GM18517 (cell line): ENCODE data around the gene MFAP5.
"Not testable (repeated sequence)": the region's sequence is repeated elsewhere in the genome, so short reads cannot be mapped to it uniquely, and the experiment has no call there.

Source experiments
- ATAC-seq: cut with Tn5 transposase; IDR thresholded peaks from one replicate; pipeline ENCODE4 v1.9.1; 2021; ENCODE audit warnings: mild to moderate bottlenecking, moderate library complexity; ENCODE audit not compliant: unreplicated experiment

The MFAP5 gene

DNA sequence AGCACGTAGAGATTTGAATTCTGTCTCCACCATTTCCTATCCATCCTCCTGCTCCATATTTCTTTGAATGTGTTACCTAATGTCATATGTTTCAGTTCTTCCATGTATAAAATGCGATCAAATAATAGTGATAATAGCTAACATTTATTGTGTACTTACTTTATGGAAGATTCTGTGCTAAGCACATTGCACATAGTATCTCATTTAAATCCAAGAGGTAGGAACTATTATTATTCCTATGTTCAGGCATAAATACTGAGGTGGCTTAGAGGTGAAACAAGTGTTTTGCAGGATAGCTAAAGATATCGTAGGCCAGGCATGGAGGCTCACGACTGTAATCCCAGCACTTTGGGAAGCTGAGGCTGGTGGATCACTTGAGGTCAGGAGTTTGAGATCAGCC, 32.5 kb downstream of the MFAP5 start:
- ATAC-seq = peak; percentile 5

DNA sequence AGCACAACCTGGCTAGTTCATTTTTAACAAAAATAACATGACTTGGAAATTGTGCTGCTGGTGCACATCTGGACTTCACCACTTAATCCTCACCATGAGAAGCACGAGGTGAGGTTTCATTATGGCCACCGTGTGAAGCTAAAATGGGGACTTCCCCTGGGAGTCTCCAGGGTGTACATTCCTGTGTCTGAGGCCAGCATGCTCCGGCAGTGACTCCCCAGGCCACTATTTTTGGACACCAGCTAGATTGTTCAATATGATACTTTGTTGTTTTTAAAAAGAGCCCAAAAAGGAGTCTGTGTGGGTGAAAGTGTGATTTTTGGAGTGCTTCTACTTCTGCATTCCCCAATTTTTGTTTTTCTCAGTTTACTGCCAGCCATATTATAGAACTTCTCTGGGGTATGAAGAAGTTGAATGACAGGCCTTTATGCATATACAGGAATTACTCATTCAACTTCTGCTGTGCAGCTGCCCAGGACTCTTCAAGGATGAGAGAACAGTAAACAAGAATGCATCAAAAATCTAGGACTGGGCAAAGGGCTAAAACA, 33.1 kb downstream of the MFAP5 start:
- peak; percentile 97 for ATAC-seq

DNA sequence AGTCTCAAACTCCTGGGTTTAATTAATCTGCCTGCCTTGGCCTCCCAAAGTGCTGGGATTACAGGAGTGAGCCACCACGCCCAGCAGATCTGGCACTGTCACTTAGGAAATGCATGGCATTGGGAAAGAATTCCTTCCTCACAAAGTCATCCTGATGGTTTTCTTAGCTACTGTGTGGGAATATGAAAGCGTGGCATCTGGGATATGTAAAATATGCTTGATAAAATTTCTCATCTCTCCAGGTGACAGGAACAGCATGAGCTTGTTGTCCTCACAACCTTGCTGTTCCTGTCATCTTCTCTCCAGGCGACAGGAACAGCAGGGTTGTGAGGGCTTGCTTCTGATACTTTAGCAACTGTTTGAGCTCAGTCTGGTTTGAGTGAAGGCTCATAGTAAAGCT, 33.9 kb downstream of the MFAP5 start:
- ATAC-seq = no peak

DNA sequence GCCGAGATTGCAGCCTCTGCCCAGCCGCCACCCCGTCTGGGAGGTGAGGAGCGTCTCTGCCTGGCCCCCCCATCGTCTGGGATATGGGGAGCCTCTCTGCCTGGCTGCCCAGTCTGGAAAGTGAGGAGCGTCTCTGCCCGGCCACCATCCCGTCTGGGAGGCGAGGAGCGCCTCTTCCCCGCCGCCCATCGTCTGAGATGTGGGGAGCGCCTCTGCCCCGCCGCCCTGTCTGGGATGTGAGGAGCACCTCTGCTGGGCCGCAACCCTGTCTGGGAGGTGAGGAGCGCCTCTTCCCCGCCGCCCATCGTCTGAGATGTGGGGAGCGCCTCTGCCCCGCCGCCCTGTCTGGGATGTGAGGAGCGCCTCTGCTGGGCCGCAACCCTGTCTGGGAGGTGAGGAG, 37.9 kb downstream of the MFAP5 start:
- not testable (repeated sequence) for ATAC-seq

DNA sequence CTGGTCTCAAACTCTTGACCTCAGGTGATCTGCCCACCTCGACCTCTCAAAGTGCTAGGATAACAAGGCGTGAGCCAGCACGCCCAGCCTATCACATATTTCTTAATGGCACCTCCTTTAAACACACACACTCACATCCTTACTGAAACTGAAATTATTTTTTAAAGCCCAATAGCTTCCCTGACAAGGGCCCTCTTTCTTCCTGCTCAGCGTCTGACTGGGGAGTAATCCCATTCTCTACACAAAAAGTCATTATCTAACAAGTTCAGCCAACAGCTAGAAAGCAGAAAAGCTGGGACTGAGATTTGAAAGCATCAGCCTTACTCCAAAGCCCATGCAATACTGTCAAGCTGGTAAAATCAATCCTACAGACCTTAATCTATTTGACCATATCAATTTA, 40.0 kb downstream of the MFAP5 start:
- ATAC-seq = no peak

DNA sequence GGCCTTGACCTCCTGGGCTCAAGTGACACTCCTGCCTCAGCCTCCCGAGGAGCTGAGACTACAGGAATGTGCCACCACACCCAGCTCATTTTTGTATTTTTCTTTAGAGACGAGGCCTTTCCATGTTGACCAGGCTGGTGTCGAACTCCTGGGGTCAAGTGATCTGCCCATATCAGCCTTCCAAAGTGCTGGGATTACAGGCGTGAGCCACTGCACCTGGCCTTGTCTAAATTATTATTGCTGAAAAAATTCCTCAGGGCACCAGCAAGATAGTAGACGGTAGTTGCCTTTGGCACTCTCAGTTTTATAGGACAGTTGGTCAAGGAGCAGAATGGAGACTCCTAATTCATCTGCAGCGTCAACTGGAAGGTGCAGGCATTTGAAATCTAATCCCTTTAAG, 47.4 kb downstream of the MFAP5 start:
- no peak for ATAC-seq

DNA sequence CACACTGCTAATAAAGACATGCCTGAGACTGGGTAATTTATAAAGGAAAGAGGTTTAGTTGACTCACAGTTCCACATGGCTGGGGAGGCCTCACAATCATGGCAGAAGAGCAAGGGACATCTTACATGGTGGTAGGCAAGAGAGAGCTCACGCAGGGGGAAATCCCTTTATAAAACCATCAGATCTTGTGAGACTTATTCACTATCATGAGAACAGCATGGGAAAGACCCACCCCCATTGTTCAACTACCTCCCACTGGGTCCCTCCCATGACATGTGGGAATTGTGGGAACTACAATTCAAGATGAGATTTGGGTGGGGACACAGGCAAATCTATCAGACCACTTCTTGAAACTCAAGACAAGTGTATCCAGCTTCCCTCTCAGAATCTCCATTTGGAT, 48.7 kb downstream of the MFAP5 start:
- ATAC-seq = not testable (repeated sequence)

DNA sequence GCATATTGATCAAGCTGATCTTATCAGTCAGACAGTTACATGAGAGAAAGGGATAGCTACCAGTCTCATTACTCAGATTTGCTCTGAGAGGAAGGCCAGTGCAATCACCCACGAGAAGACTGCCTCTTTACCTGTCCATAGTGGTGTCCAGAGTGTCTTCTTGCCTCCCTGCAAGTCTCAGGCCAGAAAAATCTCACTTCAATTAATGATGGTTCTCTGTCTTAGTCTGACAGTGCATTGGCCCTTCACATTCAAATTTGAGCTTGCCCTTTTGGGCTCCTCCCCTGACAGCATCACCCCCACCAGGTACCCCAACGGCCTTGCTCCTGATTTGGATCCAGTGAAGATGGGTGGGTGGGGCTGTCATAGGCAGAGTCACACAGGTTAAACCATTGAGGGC, 50.0 kb downstream of the MFAP5 start, which contains the start of gene AICDA:
Gene AICDA (minus strand): TSS at position 231 of the 400 bp plus-strand sequence. CDS start 92 bp downstream, at position 139.
- ATAC-seq = no peak

DNA sequence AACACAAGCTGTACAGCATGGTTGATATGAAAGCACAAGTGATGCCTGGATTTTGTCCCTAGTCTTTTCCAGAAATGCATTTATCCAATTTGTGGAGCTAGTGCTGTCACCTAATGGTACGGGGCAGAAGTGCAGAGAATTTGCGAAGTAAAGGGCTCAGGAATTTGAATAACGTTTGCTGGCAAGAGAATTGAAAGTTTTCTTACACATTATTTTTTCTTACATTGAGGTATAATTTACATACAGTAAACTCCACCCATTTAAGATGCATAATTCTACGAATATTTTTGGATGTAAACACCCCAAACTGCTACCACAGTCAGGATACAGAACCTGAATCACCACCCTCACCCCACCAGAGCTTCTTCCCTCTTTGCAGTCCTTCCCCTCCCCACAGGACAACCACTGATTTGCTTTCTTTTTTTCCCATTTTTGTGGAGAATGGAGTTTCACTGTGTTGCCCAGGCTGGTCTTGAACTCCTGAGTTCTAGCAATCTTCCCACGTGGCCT, 53.5 kb downstream of the MFAP5 start:
- ATAC-seq = no peak

DNA sequence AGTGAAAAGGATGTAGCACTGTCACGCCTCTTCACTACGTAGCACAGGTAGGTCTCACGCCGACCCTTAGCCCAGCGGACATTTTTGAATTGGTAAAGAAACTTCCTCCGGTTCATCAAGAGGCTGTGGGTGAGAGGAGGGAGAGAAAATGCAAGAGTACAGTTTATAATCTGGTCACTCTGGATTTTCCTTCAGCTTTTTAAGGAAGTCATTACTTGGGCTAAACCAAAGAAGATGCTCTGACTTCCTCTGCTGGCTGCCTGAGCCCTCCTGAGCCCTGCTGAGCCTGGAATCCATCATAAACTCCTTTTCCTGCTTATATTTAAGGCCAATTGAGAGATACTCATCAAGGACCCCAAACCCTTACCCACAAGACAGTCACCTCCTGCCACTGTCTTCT, 55.7 kb downstream of the MFAP5 start:
- ATAC-seq = no peak

DNA sequence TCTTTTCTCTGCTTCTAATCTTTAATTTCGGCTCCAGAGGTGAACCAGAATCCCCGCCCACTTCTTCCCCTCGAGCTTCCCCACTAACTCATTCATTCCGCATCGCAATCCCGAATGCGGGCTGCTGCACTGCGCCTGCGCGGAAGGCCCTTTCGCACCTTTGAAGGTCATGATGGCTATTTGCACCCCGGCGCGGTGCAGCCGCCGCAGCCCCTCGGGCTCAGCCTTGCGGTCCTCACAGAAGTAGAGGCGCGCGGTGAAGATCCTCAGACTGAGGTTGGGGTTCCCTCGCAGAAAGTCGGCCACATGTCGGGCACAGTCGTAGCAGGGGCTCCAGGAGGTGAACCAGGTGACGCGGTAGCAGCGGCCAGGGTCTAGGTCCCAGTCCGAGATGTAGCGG, 57.6 kb downstream of the MFAP5 start:
- no peak for ATAC-seq

DNA sequence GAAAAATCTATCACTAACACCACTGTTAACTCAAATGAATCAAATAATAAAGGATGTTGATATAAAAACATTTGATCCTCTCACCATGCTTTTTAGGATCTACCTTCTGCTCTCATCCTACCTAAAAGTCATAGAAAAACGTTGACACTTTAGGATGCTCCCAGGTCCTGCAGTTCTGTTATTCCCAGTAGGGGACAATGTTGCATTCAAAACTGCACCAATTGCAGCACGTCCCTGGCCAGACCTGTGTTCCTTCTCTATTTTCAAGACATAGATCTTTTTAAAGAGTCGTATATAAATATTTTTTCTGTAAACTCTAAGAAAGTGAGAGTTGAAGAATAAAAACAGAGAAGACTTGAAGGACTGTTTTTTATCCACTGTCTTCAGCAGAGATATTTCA, 58.8 kb downstream of the MFAP5 start:
- no peak for ATAC-seq

DNA sequence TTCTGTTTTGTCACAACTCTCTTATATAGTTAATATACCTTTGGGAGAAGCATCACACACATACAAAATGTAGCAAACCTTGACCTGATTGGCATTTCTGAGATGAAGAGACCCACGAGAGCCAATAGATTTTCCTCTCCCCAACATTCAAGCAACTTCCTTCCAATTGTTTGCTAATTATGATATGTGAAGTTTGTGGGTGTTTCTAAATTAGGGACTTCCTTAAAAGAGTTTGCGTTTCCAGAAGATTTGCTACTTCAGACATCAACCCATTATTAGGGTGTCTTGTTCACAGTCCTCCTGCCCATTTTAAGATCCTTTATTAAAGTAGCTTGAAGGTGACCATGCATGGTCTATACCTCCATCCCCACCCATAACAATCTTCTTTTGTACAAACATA, 59.3 kb downstream of the MFAP5 start:
- no peak for ATAC-seq

DNA sequence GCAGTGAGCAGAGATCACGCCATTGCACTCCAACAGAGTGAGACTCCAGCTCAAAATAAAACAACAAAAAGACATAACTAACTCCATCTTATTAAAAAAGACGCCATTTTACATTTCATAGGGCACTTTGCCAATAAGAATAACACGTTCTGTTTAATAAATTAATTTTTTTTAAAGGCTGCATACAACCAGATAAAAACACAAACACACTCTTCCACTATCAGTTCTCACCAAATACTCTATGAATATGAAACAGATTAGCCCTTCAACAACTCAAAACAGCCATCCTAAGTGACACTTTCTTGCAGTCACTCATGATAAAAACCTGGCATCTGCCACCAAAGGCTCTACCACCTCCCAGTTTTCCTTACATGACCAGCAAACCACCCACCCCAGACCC, 66.1 kb downstream of the MFAP5 start:
- no peak for ATAC-seq
